ENCODE results near the gene TMX4.

The TMX4 gene

GRCh38 chr20:7994809-7995208 lies 24.8 kb downstream of the TMX4 start:
- ChIA-PET POLR2A (no interaction called here), CTCF (interaction anchor here (1.0 to 3.9 kb wide), 2 partner anchors 59 to 726 kb away, joined by 4 to 14 read pairs; no protein-coding TSS in a partner anchor)
- no peak for TF ChIP-seq CTCF (IDR thresholded peaks at IDR 0.05; ENCODE audit: insufficient read depth, low read length, missing control alignments)
- H3K4me3 ChIP-seq (ENCODE audit: low read depth, low read length) = no peak overlapping the region
- DNase-seq (ENCODE audit: low read depth, low spot score) = no peak

GRCh38 chr20:7993703-7994102 lies 25.9 kb downstream of the TMX4 start:
- TF ChIP-seq CTCF (IDR thresholded peaks at IDR 0.05; ENCODE audit: insufficient read depth, low read length, missing control alignments) = no peak
- DNase-seq (ENCODE audit: low read depth, low spot score) = no peak
- ChIA-PET CTCF (interaction anchor here (3.9 kb wide), 1 partner anchor 57 kb away, joined by 14 read pairs; no protein-coding TSS in a partner anchor), POLR2A (no interaction called here)
- H3K4me3 ChIP-seq (ENCODE audit: low read depth, low read length) = no peak overlapping the region

GRCh38 chr20:7993238-7993637 lies 26.3 kb downstream of the TMX4 start:
- CTCF ChIA-PET = interaction anchor here (0.8 to 3.9 kb wide), 2 partner anchors 57 to 146 kb away, joined by 3 to 14 read pairs; no protein-coding TSS in a partner anchor
- no peak for TF ChIP-seq CTCF (IDR thresholded peaks at IDR 0.05; ENCODE audit: insufficient read depth, low read length, missing control alignments)
- H3K4me3 ChIP-seq (ENCODE audit: low read depth, low read length) = no peak overlapping the region
- no peak for DNase-seq (ENCODE audit: low read depth, low spot score)
- POLR2A ChIA-PET = no interaction called here

GRCh38 chr20:7990385-7990784 lies 29.2 kb downstream of the TMX4 start:
- ChIA-PET CTCF (interaction anchor here (1.0 to 4.3 kb wide), 7 partner anchors 9 to 744 kb away, joined by 3 to 73 read pairs (median 4); partner anchors contain the start of gene TMX4), POLR2A (no interaction called here)
- no peak for DNase-seq (ENCODE audit: low read depth, low spot score)
- TF ChIP-seq CTCF (IDR thresholded peaks at IDR 0.05; ENCODE audit: insufficient read depth, low read length, missing control alignments) = no peak
- H3K4me3 ChIP-seq (ENCODE audit: low read depth, low read length) = no peak overlapping the region

- H3K4me3 ChIP-seq (ENCODE audit: low read depth, low read length) = no peak overlapping the region
- ChIA-PET CTCF (interaction anchor here (0.6 to 4.3 kb wide), 13 partner anchors 9 to 745 kb away, joined by 3 to 73 read pairs (median 3); partner anchors contain the start of genes HAO1 and TMX4), POLR2A (no interaction called here)
- DNase-seq (ENCODE audit: low read depth, low spot score) = no peak
- TF ChIP-seq CTCF (IDR thresholded peaks at IDR 0.05; ENCODE audit: insufficient read depth, low read length, missing control alignments) = no peak
Observed at GRCh38 chr20:7989379-7989778, 30.2 kb downstream of the TMX4 start.

- POLR2A ChIA-PET = no interaction called here
- DNase-seq (ENCODE audit: low read depth, low spot score) = no peak
- TF ChIP-seq CTCF (IDR thresholded peaks at IDR 0.05; ENCODE audit: insufficient read depth, low read length, missing control alignments) = no peak
- no peak overlapping the region for H3K4me3 ChIP-seq (ENCODE audit: low read depth, low read length)
- CTCF ChIA-PET = no interaction called here
Observed at GRCh38 chr20:7985916-7986315, 33.6 kb downstream of the TMX4 start.

All from AG04449 (cell line).